HCT116 (cell line): ENCODE results near the gene OR7G2. TPM values are rescaled to one million over a fixed set of nuclear protein-coding genes. Genes with fewer than 3 reads are reported as not detected.
A peak's percentile ranks its signal among the peaks of the same experiment; 100 is the strongest.

Source experiments
- ATAC-seq: fragments of 200-7000 bp; cut with Tn5 transposase; 2 replicates; pipeline ENCODE4 v1.9.1; 2020; ENCODE audit warnings: mild to moderate bottlenecking, moderate library complexity
- BruUV-seq: library from RNA; stranded (reverse); fragments of 400-500 nt; replicated peaks from 2 replicates; lab custom pipeline; 2021; lab: Mats Ljungman, UMichigan
- CTCF ChIA-PET: fragments of 300-600 bp; sonication (Branson Sonifier 250); formaldehyde crosslinking; loops from one replicate; lab custom pipeline; 2021; ENCODE audit warnings: antibody characterized with exemption; lab: Charles Lee
- POLR2A ChIA-PET: fragments of 300-600, 350-600 bp; sonication (Branson Sonifier 250); formaldehyde crosslinking; loops from one replicate; lab custom pipeline; 2021; ENCODE audit warnings: antibody characterized with exemption; lab: Charles Lee
- RAD21 ChIA-PET, 2 experiments: fragments of 300-600 bp; sonication (Branson Sonifier 250); formaldehyde crosslinking; loops; one replicate each; lab custom pipeline; 2023; ENCODE audit warnings: low total read pairs in 2 of 2; ENCODE audit not compliant: uncharacterized antibody in 2 of 2, unreplicated experiment in 2 of 2, low non-redundant PET in 1 of 2; lab: Charles Lee
- DNase-seq: peaks from one replicate; pipeline ENCODE4 v3.0.0-alpha.2; 2010; ENCODE audit warnings: low read depth, low spot score
- H2AFZ ChIP-seq: fragments of 200-600 bp; shearing (Covaris generic), sonication (generic); 2 replicates; pipeline ENCODE4 v1.6.1; 2017; ENCODE audit warnings: low read depth, mixed run types, mixed read lengths, antibody characterized with exemption, low read length; ENCODE audit not compliant: poor library complexity, severe bottlenecking
- H3K27ac ChIP-seq: 2 replicates; pipeline ENCODE4 v1.5.1; 2012; ENCODE audit warnings: low read depth, low read length
- H3K27me3 ChIP-seq: fragments of 200-600 bp; sonication (generic); 2 replicates; pipeline ENCODE4 v1.6.1; 2016; ENCODE audit warnings: mixed run types, low read length, mixed read lengths; ENCODE audit not compliant: insufficient read depth
- H3K36me3 ChIP-seq, 2 experiments: fragments of 200-500 bp in 1 of 2; fragments of 200-600 bp in 1 of 2; sonication (Bioruptor generic) in 1 of 2; sonication (generic) in 1 of 2; 2 replicates each; pipeline versions ENCODE4 v1.5.1 to v1.6.1; 2014 to 2016; ENCODE audit warnings: low read length in 2 of 2, inconsistent platforms in 1 of 2, mixed read lengths in 1 of 2, mixed run types in 1 of 2; ENCODE audit not compliant: insufficient read depth in 2 of 2, control insufficient read depth in 1 of 2
- H3K4me1 ChIP-seq, 2 experiments: fragments of 200-600 bp in 1 of 2; sonication (generic) in 1 of 2; 2 replicates each; pipeline versions ENCODE4 v1.5.1 to v1.6.1; 2012 to 2017; ENCODE audit warnings: low read length in 2 of 2, inconsistent platforms in 1 of 2, mild to moderate bottlenecking in 1 of 2, mixed read lengths in 1 of 2, mixed run types in 1 of 2, moderate library complexity in 1 of 2; ENCODE audit not compliant: insufficient read depth in 2 of 2, control insufficient read depth in 1 of 2
- H3K4me2 ChIP-seq: fragments of 200-600 bp; sonication (generic); 2 replicates; pipeline ENCODE4 v1.6.1; 2017; ENCODE audit warnings: mixed run types, low read length, mixed read lengths
- H3K4me3 ChIP-seq, 2 experiments: fragments of 200-600 bp in 1 of 2; sonication (generic) in 1 of 2; replicated peaks in 1 of 2; 2 replicates each; pipeline ENCODE4 v1.5.1; 2011 to 2016; ENCODE audit warnings: low read length in 2 of 2, control low read depth in 1 of 2, low read depth in 1 of 2, mild to moderate bottlenecking in 1 of 2, mixed read lengths in 1 of 2, mixed run types in 1 of 2
- H3K79me2 ChIP-seq: fragments of 200-600 bp; sonication (generic); 2 replicates; pipeline ENCODE4 v1.6.1; 2017; ENCODE audit warnings: mild to moderate bottlenecking, mixed run types, low read length, moderate library complexity, mixed read lengths; ENCODE audit not compliant: insufficient read depth
- H3K9ac ChIP-seq: fragments of 200-600 bp; sonication (generic); 2 replicates; pipeline ENCODE4 v1.6.1; 2016; ENCODE audit warnings: low read length, mixed read lengths
- H3K9me2 ChIP-seq: fragments of 200-600 bp; sonication (generic), shearing (Covaris generic); 2 replicates; pipeline ENCODE4 v1.6.1; 2017; ENCODE audit warnings: mixed run types, mild to moderate bottlenecking, moderate library complexity; ENCODE audit not compliant: insufficient read depth
- H3K9me3 ChIP-seq, 2 experiments: fragments of 200-500 bp in 1 of 2; fragments of 200-600 bp in 1 of 2; sonication (Bioruptor generic) in 1 of 2; sonication (generic) in 1 of 2; 2 replicates each; pipeline ENCODE4 v1.6.1; 2014 to 2017; ENCODE audit warnings: low read length in 2 of 2, mixed read lengths in 2 of 2, inconsistent platforms in 1 of 2, low read depth in 1 of 2, mild to moderate bottlenecking in 1 of 2, mixed run types in 1 of 2, moderate library complexity in 1 of 2; ENCODE audit not compliant: control insufficient read depth in 1 of 2, insufficient read depth in 1 of 2
- H4K20me1 ChIP-seq: fragments of 200-600 bp; sonication (generic), shearing (Covaris generic); 2 replicates; pipeline ENCODE4 v1.6.1; 2017; ENCODE audit warnings: mixed run types, mild to moderate bottlenecking, moderate library complexity; ENCODE audit not compliant: insufficient read depth
- CBX3 ChIP-seq: IDR thresholded peaks from 2 replicates; pipeline ENCODE4 v1.6.1; 2012; ENCODE audit warnings: low read depth
- CEBPB ChIP-seq: IDR thresholded peaks from 2 replicates; pipeline ENCODE4 v1.6.1; 2012; ENCODE audit warnings: low read depth
- EGR1 ChIP-seq: IDR thresholded peaks from 2 replicates; pipeline ENCODE4 v1.6.1; 2012; ENCODE audit warnings: low read depth
- EZH2phosphoT487 ChIP-seq: fragments of 200-600 bp; IDR thresholded peaks from 2 replicates; pipeline ENCODE4 v1.6.1; 2018; ENCODE audit warnings: antibody characterized with exemption, borderline replicate concordance
- FOSL1 ChIP-seq: IDR thresholded peaks from 2 replicates; pipeline ENCODE4 v1.6.1; 2012; ENCODE audit warnings: low read depth
- JUND ChIP-seq: IDR thresholded peaks from 2 replicates; pipeline ENCODE4 v1.6.1; 2012
- MAX ChIP-seq: IDR thresholded peaks from 2 replicates; pipeline ENCODE4 v1.6.1; 2012
- RAD21 ChIP-seq: IDR thresholded peaks from 2 replicates; pipeline ENCODE4 v1.6.1; 2012; ENCODE audit warnings: low read depth, mild to moderate bottlenecking
- REST ChIP-seq: IDR thresholded peaks from 2 replicates; pipeline ENCODE4 v1.6.1; 2012; ENCODE audit warnings: low read depth
- TCF7L2 ChIP-seq: IDR thresholded peaks from 2 replicates; pipeline ENCODE4 v1.7.0; 2011; ENCODE audit warnings: borderline replicate concordance, inconsistent platforms; ENCODE audit not compliant: insufficient read depth, insufficient read length; ENCODE audit errors: extremely low read depth
- YY1 ChIP-seq: IDR thresholded peaks from 2 replicates; pipeline ENCODE4 v1.6.1; 2011; ENCODE audit warnings: low read length, low read depth, moderate library complexity, mild to moderate bottlenecking; ENCODE audit not compliant: insufficient replicate concordance; ENCODE audit errors: extremely low read depth
- ZBTB33 ChIP-seq: IDR thresholded peaks from 2 replicates; pipeline ENCODE4 v1.6.1; 2011; ENCODE audit warnings: mild to moderate bottlenecking, low read length, moderate library complexity; ENCODE audit not compliant: insufficient replicate concordance; ENCODE audit errors: extremely low read depth
- intact Hi-C: fragments of 100-400 bp; cut with micrococcal nuclease; formaldehyde crosslinking; loops from 2 replicates; pipeline ENCODE4 v1.10.0; 2022
- total RNA-seq: library from RNA; stranded (reverse); gene quantifications from one replicate; pipeline ENCODE4 v1.2.1, GENCODE V29; 2021; ENCODE audit not compliant: unreplicated experiment
- TF ChIP-seq, protein P1 (sequence below): IDR thresholded peaks from 2 replicates; pipeline ENCODE4 v1.6.1; 2012

OR7G2 gene
- total RNA-seq, 1 experiment from 2014 or later = not detected

GRCh38 chr19:9149997-9150396 is 42.7 kb upstream of the OR7G2 start:
- CTCF ChIA-PET = no interaction called here
- POLR2A ChIA-PET = no interaction called here
- Histone ChIP-seq H3K79me2 (peaks cover 100% of the 10 kb centered on the region), H3K9ac (no peak overlapping the region), H3K36me3 (peaks cover 0 to 55% of the 10 kb centered on the region in 2 experiments; a peak in 1 of 4 replicates), H3K4me1 (peaks cover 0 to 6% of the 10 kb centered on the region in 2 experiments; a peak in 1 of 4 replicates), H3K4me3 (no peak overlapping the region), H2AFZ (no peak overlapping the region), H3K9me2 (no peaks in the 10 kb centered on the region), H3K4me2 (no peak overlapping the region), H4K20me1 (no peaks in the 10 kb centered on the region), H3K27me3 (no peaks in the 10 kb centered on the region), H3K27ac (no peak overlapping the region), H3K9me3 (peaks cover 44 to 57% of the 10 kb centered on the region in 2 experiments; a peak in 3 of 4 replicates)
- ATAC-seq = peak; percentile 36; the same call in 1 of the 2 replicates
- no peak for DNase-seq
- no TSS peak for BruUV-seq
- RAD21 ChIA-PET = no interaction called here
- TF ChIP-seq EZH2phosphoT487 = no peak
- TF ChIP-seq CBX3 = no peak
- no peak for TF ChIP-seq YY1
- no peak for TF ChIP-seq RAD21
- no peak for TF ChIP-seq FOSL1
- TF ChIP-seq, protein P1, sequence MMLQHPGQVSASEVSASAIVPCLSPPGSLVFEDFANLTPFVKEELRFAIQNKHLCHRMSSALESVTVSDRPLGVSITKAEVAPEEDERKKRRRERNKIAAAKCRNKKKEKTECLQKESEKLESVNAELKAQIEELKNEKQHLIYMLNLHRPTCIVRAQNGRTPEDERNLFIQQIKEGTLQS = no peak
- no peak for TF ChIP-seq TCF7L2
- intact Hi-C loops = loop anchor here (10.0 kb wide), 1 partner anchor 285 kb away; the partner anchor contains the start of gene ZNF266

DNA sequence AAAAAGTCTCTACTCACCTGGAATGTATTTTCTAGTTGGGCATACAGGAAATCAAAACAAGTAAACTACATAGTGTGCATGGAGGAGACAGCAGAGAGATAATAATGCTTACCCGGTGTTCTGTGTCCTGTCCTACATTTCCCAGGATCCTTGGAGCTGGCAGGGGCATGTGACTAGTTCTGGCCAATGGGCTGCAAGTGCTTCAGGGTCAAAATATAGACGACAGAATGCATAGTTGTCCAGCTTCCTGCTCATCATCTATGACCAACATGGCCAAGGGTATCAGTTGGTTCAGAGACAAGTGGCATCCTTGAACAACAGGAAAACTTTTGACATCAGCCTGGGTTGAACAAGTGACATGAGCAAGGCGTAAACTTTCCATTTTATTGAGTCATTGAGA is 41.4 kb upstream of the OR7G2 start:
- no peak overlapping the region for H3K4me2 ChIP-seq
- H2AFZ ChIP-seq = no peak overlapping the region
- H3K9me2 ChIP-seq = no peaks in the 10 kb centered on the region
- ChIA-PET POLR2A (no interaction called here), CTCF (no interaction called here), RAD21 (no interaction called here)
- H3K4me1 ChIP-seq = peaks cover 0 to 6% of the 10 kb centered on the region in 2 experiments; a peak in 1 of 4 replicates
- DNase-seq (no peak), ATAC-seq (no peak)
- H3K27me3 ChIP-seq = no peaks in the 10 kb centered on the region
- no peaks in the 10 kb centered on the region for H4K20me1 ChIP-seq
- H3K36me3 ChIP-seq = peaks cover 0 to 49% of the 10 kb centered on the region in 2 experiments; a peak in 1 of 4 replicates
- H3K27ac ChIP-seq = no peak overlapping the region
- peaks cover 100% of the 10 kb centered on the region for H3K79me2 ChIP-seq
- no TSS peak for BruUV-seq
- intact Hi-C loops = loop anchor here (10.0 kb wide), 1 partner anchor 286 kb away; the partner anchor contains the start of gene ZNF266
- H3K9me3 ChIP-seq = peaks cover 43 to 56% of the 10 kb centered on the region in 2 experiments
- no peak overlapping the region for H3K4me3 ChIP-seq
- no peak overlapping the region for H3K9ac ChIP-seq
- TF ChIP-seq FOSL1 (no peak), YY1 (no peak), JUND (no peak), MAX (no peak), ZBTB33 (no peak), CBX3 (no peak), CEBPB (no peak), TCF7L2 (no peak), REST (no peak), EGR1 (no peak)
